Activated CD4-positive, alpha-beta T cell treated with anti-CD3 and anti-CD28 coated beads, Interleukin-2, amount 50 U/mL, for 24 hours (primary cell): ENCODE measurements around the gene MFN2.
"Not testable (repeated sequence)": the region's sequence is repeated elsewhere in the genome, so short reads cannot be mapped to it uniquely, and the experiment has no call there.

Experiments used
- DNase-seq, 2 donors: peaks; one replicate each; pipeline ENCODE4 v3.0.0-alpha.2; 2020; ENCODE audit warnings: low read depth in 1 of 2, low spot score in 1 of 2

Gene MFN2

GRCh38 chr1:11979851-11980675, at the start of gene MFN2:
TSS of gene MFN2 (plus strand) at chr1:11980444. CDS start at chr1:11989169, 8,725 bp downstream.
- DNase-seq: peak; percentile 82 to 90

DNA sequence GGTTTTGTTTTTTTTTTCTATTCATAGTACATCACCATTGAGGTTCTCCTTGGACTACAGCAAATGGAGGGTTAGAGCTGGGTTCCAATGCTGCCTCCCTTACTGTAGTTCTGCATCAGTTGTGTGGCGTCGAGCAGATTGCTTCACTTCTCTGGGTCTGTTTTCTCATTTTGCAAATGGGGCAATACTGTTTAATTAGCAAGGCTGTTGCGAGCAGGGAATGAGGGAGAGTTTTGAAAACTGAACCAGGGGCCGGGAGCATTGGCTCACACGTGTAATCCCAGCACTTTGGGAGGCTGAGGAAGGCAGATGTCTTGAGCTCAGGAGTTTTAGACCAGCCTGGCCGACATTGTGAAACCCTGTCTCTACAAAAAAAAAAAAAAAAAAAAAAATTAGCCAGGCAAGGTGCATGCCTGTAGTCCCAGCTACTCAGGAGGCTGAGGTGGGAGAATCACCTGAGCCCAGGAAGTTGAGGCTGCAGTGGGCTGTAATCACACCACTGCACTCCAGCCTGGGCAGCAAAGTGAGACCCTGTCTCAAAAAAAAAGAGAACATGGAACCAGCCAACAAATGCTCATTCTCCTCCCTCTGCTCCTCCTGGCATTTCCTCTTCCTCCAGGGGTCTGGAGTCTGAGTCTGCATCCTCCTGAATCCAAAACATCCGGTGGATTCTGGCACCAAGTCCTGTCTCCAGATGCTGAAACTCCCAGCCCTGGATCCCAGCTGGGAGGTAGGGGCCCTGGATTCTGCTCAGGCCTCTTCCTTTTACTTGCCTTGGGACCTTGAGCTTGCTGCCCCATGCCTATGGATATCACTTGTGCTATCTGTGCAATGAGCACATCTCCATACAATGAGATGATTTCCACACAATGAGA, 49.4 kb upstream of the MFN2 start:
- no peak for DNase-seq

DNA sequence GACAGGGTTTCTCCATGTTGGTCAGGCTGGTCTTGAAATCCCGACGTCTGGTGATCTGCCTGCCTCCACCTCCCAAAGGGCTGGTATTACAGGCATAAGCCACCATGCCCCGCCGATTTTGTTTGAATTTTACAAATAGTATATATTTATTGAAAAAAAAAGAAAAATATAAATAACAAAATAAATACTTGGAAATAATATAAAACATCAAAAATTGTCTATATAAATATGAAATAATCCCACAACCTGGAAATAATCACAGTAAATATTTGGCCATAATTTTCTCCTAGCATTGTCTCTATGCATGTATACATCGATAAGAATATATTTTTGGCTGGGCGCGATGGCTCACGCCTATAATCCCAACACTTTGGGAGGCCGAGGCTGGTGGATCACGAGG, 48.4 kb upstream of the MFN2 start:
- DNase-seq: no peak

DNA sequence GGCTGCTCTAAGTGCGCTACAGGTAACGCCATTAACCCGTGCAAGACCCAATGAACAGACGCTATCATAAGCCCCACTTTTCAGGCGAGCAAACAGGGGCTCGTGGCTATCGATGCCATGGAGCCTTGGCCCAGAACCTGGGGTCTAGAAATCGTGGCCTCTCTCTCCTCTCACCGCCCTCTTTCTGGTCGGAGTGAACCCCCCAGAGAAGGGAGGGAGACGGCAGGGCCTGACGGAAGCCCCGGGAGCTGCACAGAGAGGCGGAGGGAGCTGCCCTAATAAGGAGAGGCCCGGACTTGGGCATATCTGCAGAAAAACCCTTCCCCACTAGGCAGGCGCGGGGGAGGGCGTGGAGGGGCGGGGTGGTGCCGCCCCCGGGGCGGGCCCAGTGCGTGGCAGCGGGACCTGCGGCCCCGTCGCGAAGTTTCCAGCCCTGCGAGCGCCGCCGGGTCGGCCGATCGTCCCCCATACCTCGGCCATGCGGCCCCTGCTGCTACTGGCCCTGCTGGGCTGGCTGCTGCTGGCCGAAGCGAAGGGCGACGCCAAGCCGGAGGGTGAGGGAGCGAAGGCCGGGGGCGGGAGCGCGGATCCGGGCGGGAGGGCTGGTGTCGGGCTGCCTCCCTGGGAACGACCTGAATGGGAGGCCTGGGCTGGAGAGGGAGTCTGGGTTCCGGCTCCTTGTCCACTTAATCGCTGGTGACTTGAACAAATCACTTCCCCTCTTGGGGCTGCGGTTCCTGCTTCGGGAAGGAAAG, 45.8 kb upstream of the MFN2 start, which contains the start of gene PLOD1:
Gene PLOD1 (plus strand): TSS at position 416 of the 755 bp plus-strand sequence. CDS start 63 bp downstream, at position 479.
- DNase-seq: peak; percentile 71 to 79

GRCh38 chr1:11935057-11935412, 45.2 kb upstream of the MFN2 start:
- DNase-seq: no peak

GRCh38 chr1:11935733-11936132, 44.5 kb upstream of the MFN2 start:
- DNase-seq: not testable (repeated sequence)

DNA sequence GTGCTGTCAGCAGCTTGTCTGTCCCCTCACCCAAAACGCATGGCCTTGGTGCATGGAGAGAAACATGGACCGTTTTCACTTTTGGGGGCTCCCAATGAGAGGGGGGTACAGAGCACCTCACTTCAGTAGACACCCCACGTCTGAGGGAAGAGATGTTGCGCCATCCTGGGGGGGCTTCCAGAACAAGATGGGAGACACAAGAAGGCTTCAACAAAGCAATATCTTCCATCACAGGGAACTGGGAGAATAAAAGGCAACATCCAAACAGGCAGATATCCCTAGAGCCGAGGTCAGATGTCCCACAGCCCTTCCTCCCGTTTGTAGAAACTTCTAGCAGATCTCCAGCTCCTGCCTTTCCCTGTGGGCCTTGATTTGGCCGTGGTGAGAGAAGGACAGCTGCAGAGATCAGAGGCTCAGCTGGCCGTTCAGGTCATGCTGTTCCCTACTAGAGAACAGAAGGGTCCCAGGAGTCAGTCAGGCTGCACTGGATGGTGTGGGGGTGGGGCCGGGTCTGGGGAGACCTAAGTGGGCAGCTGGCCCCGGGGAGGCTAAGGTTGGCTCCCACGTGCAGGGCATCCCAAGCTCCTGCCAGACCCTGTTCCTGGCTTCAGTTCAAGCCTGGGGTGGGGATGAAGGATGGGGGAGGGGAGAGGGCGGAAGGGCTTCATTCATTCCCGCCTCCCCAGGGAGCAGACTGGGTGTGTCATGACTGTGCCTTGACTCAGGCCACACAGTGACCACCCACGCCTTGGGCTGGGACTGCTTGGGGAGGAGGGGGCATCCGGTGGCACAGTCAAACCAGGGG, 41.3 kb upstream of the MFN2 start:
- no peak for DNase-seq

DNA sequence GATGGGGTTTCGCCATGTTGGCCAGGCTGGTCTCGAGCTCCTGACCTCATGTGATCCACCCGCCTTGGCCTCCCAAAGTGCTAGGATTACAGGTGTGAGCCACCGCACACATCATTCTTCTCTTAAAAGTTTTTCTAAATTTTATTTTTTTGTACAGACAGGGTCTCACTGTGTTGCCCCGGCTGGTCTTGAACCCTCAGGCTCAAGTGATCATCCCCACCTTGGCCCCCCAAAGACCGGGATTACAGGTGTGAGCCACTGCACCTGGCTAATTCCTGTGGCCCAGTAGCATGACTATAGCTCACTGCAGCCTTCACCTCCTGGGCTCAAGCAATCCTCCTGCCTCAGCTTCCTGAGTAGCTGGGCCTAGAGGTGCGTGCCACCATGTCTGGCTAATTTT, 40.5 kb upstream of the MFN2 start:
- not testable (repeated sequence) for DNase-seq

DNA sequence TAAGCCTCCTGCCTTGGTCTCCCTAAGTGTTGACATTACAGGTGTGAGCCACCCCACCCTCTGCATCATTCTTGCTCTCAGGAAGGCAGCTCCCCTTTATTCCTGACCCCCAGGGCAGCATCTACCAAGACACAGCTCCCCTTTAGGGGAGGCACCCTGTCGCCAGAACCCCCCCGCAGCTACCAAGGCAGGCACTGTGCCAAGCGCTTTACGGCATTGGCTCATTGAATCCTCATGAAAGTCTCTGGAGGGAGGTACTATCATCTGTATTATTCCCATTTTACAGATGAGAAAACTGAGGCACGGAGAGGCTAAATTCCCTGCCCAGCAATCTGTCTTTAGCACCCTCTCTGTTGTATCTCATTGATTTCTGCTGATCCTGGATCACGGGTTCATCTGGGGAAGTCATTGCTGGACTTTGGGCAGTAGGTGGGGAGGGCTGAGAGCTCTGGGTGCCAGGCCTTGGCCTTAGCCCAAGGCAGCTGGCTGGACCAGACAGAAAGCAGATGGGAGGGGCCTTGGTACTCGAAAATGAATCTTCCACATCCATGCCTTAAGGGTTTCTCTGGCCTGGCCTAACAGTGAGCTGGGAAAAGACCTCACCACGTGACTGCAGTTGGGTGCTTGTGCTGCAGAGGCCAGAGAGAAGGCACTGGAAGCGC, 39.9 kb upstream of the MFN2 start:
- DNase-seq: no peak

DNA sequence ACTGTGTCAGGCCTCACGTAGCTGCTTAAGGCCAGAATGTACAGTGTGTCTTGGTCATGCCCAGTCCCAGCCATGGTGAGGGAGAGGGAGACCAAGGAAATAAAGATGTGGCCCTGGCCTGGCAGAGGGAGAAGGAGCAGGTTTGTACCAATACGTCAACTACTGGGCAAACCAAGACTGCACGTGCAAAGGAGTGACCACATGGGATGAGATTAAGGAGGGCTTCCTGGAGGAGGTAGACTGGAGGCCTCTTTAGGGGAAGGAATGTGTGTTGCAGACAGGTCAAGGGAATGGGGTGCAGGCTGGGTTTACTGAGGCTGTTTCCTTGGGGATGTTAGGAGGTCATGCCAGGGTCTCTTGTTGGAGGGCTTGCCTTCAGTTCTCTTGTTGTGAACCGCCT, 38.0 kb upstream of the MFN2 start:
- no peak for DNase-seq

GRCh38 chr1:11943619-11944018, 36.6 kb upstream of the MFN2 start:
- no peak for DNase-seq

- no peak for DNase-seq
These were observed 35.8 kb upstream of the MFN2 start for GRCh38 chr1:11944358-11944931.

DNA sequence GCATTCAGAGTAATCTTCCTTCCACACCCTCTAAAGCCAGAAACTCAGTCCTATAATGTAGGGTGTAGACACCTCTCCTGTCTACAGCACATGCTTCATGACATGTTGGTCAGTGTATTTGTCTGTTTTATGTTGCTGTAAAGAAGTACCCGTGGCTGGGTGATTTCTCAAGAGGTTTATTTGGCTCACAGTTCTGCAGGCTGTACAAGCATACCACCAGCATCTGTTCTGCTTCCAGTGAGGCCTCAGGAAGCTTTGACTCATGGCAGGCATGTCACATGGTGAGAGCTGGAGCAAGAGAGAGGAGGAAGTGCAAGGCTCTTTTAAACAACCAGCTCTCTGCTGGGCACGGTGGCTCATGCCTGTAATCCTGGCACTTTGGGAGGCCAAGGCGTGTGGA, 33.6 kb upstream of the MFN2 start:
- DNase-seq: no peak

DNA sequence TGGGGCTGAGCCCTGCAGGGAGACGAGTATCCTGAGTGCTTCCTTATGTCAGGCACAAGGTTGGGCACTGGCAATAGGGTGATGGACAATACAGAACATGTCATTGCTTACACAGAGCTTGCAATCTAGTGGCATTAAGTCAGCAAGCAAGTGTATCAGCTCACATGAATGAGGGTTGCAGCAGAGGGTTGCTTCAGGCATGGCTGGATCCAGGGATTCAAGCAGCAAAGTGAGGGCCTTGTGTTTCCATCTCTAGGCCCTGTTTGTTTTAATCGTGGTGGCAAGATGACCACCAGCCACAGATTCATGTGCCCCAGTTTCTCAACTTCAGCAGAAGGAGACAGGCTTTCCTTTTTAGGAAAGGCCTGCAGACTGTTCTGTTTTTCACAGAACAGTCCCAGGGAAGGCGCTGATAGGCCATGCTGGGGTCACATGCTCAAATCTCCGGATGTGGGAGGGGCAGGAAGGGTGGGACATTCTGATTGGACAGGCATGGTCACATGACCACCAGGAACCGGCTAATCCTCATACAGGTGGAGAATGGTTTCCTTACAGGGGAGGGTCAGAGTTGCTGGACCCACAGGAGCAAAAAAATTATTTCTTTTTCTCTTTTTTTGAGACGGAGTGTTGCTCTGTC, 31.3 kb upstream of the MFN2 start:
- no peak for DNase-seq

- no peak for DNase-seq
These were observed 28.3 kb upstream of the MFN2 start for GRCh38 chr1:11951901-11952300.

GRCh38 chr1:11952455-11953109, 27.7 kb upstream of the MFN2 start:
- no peak for DNase-seq

DNA sequence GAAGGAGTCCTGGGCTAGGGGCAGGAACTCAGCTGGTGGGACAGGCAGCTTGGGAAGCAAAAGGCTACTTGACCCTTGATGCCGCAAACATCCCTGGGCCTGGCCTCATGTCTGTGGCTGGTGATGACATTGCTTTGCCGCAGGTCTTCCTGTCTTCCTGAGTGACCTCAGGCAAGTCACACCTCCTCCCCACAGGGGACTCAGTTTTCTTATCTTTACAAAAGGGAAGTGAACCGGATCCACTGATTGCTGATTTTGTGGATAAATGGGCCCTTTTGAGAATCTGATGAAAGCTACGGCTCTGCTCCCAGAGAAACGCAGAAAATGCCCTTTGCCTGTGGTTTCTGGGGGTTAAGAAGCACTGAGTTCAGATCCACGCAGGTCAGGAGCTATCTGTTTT, 25.0 kb upstream of the MFN2 start:
- no peak for DNase-seq

DNA sequence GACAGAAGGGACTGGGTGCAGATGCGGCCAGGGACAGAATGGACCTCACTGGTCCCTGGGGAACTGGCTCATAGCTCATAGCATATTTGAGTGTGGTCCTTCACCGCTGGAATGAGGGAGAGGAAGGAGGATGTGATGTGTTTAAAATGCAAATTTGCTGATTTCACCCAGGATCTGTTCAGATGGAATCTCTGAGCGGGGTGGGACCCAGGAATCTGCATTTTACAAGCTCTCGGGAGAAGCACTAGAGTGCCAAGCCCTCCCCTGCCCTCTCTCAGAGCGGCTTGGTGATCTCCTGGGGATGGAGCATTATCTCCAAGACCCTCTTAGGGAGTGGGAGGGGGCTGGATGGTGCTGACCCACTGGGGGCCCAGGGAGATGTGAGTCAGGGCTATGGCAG, 22.8 kb upstream of the MFN2 start:
- no peak for DNase-seq

GRCh38 chr1:11957897-11958296, 22.3 kb upstream of the MFN2 start:
- DNase-seq: no peak
